GM12878 (cell line): ENCODE results near the gene CLCN2. TPM values are rescaled to one million over a fixed set of nuclear protein-coding genes. Genes with fewer than 3 reads are reported as not detected.

Experiments used
- ATF7 ChIP-seq: fragments of 450-650 bp; IDR thresholded peaks from 2 replicates; pipeline ENCODE4 v1.6.1; 2016; ENCODE audit warnings: low read depth, mild to moderate bottlenecking
- BRCA1 ChIP-seq: IDR thresholded peaks from 2 replicates; pipeline ENCODE4 v1.6.1; 2011; ENCODE audit warnings: low read depth, low read length, improper control_type of control experiment
- CHD1 ChIP-seq: IDR thresholded peaks from 2 replicates; pipeline ENCODE4 v1.6.1; 2012; ENCODE audit warnings: low read depth, low read length, improper control_type of control experiment
- E2F8 ChIP-seq: fragments of 450-650 bp; IDR thresholded peaks from 2 replicates; pipeline ENCODE4 v1.6.1; 2018; ENCODE audit warnings: mild to moderate bottlenecking, low read depth, moderate library complexity; ENCODE audit not compliant: partially characterized antibody
- EED ChIP-seq: sonication (generic); IDR thresholded peaks from 2 replicates; pipeline ENCODE4 v1.6.1; 2016; ENCODE audit warnings: antibody characterized with exemption, low read depth
- ELK1 ChIP-seq: IDR thresholded peaks from 2 replicates; pipeline ENCODE4 v1.6.1; 2012; ENCODE audit warnings: low read depth, low read length, improper control_type of control experiment
- HCFC1 ChIP-seq: fragments of 150-350 bp; IDR thresholded peaks from 2 replicates; pipeline ENCODE4 v1.6.1; 2014; ENCODE audit warnings: low read length
- IRF4 ChIP-seq: IDR thresholded peaks from 2 replicates; pipeline ENCODE4 v1.6.1; 2011; ENCODE audit warnings: low read depth, low read length
- MAX ChIP-seq: IDR thresholded peaks from 2 replicates; pipeline ENCODE4 v1.6.1; 2012; ENCODE audit warnings: low read depth, low read length, improper control_type of control experiment
- MTA2 ChIP-seq: fragments of 450-650 bp; IDR thresholded peaks from 2 replicates; pipeline ENCODE4 v1.6.1; 2016; ENCODE audit warnings: low read depth, mild to moderate bottlenecking, moderate library complexity
- NBN ChIP-seq: fragments of 450-650 bp; IDR thresholded peaks from 2 replicates; pipeline ENCODE4 v1.6.1; 2016
- NR2C1 ChIP-seq: fragments of 450-650 bp; IDR thresholded peaks from 2 replicates; pipeline ENCODE4 v1.6.1; 2017; ENCODE audit warnings: antibody characterized with exemption, mild to moderate bottlenecking, moderate library complexity
- PAX8 ChIP-seq: fragments of 450-650 bp; IDR thresholded peaks from 2 replicates; pipeline ENCODE4 v1.6.1; 2017; ENCODE audit warnings: mild to moderate bottlenecking, moderate library complexity
- RELB ChIP-seq: fragments of 450-650 bp; IDR thresholded peaks from 2 replicates; pipeline ENCODE4 v1.6.1; 2017; ENCODE audit warnings: low read depth, mild to moderate bottlenecking, moderate library complexity
- SIX5 ChIP-seq: IDR thresholded peaks from 2 replicates; pipeline ENCODE4 v1.6.1; 2011; ENCODE audit warnings: mild to moderate bottlenecking, low read depth, low read length, moderate library complexity; ENCODE audit not compliant: severe bottlenecking
- SRF ChIP-seq, 2 experiments: IDR thresholded peaks; 2 replicates each; pipeline ENCODE4 v1.6.1; 2011; ENCODE audit warnings: low read depth in 2 of 2, low read length in 2 of 2, mild to moderate bottlenecking in 1 of 2, moderate library complexity in 1 of 2
- TAF1 ChIP-seq: IDR thresholded peaks from 2 replicates; pipeline ENCODE4 v1.6.1; 2011; ENCODE audit warnings: mild to moderate bottlenecking, low read depth, low read length, borderline replicate concordance
- ZBTB11 ChIP-seq: fragments of 450-650 bp; formaldehyde crosslinking; IDR thresholded peaks from 2 replicates; pipeline ENCODE4 v1.5.0; 2022; ENCODE audit warnings: mild to moderate bottlenecking, missing genetic modification characterization
- ZNF384 ChIP-seq: IDR thresholded peaks from 2 replicates; pipeline ENCODE4 v1.6.1; 2012; ENCODE audit warnings: low read depth, mild to moderate bottlenecking, low read length, improper control_type of control experiment, borderline replicate concordance
- polyA plus RNA-seq, 11 experiments: library from polyadenylated mRNA; depleted of rRNA in 4 of 11; unstranded in 6 of 11; stranded (reverse) in 5 of 11; fragments of >200 nt; fragmentation: Nextera tagmentation in 4 of 11; fragmentation: Illumina TruSeq in 1 of 11; extraction: Ambion mirVana in 4 of 11; extraction: Trizol in 1 of 11; gene quantifications; 1 replicate in 1 of 11; 2 replicates in 10 of 11; pipeline versions ENCODE4 v1.2.1 to v1.2.3, GENCODE V29; 2011 to 2016; ENCODE audit warnings: inconsistent platforms in 2 of 11, missing spikeins in 2 of 11, low read depth in 1 of 11
- total RNA-seq, 4 experiments: library from RNA; depleted of rRNA in 3 of 4; stranded (reverse); fragments of >200 nt in 3 of 4; fragmentation: Illumina TruSeq in 1 of 4; extraction: Trizol in 1 of 4; gene quantifications; 2 replicates each; pipeline versions ENCODE4 v1.2.1 to v1.2.3, GENCODE V29; 2013 to 2021

CLCN2 gene
- total and polyA plus RNA-seq, 10 of the 15 experiments (the other 5 are each of a cell fraction or from before 2014, with no cell fraction given): 0.13 to 2.6 (median 0.85) TPM; not detected in 1

- TF ChIP-seq RELB: peak; percentile 62; the same call in 1 of the 2 replicates
- TF ChIP-seq SRF (IDR thresholded peaks at IDR 0.05; ENCODE audit: low read depth in 2 of 2, low read length in 2 of 2): no peak
- no peak for TF ChIP-seq ZBTB11
- peak; percentile 83 for TF ChIP-seq HCFC1
- peak; percentile 63 for TF ChIP-seq SIX5
- TF ChIP-seq PAX8: no peak
- peak; percentile 74; the same call in 1 of the 2 replicates for TF ChIP-seq TAF1
- TF ChIP-seq NR2C1: peak; percentile 88
- TF ChIP-seq E2F8: no peak
- TF ChIP-seq MTA2: 0 out of 2 replicates have a peak, but pooled peaks have one; percentile 29
- TF ChIP-seq ATF7: peak; percentile 47; the same call in 1 of the 2 replicates
- 0 out of 2 replicates have a peak, but pooled peaks have one; percentile 8 for TF ChIP-seq EED
- peak; percentile 54; the same call in 1 of the 2 replicates for TF ChIP-seq IRF4
- no peak for TF ChIP-seq ZNF384
- peak; percentile 92 for TF ChIP-seq NBN
- TF ChIP-seq BRCA1: peak; percentile 47
- peak; percentile 59; the same call in 1 of the 2 replicates for TF ChIP-seq ELK1
- no peak for TF ChIP-seq CHD1
- TF ChIP-seq MAX: peak; percentile 51; the same call in 1 of the 2 replicates
Observed at GRCh38 chr3:184362668-184363546, 1.5 kb upstream of the CLCN2 start (continued).
